GM18502 (cell line): ENCODE data around the gene MRPL18.

Experiments
- ATAC-seq: cut with Tn5 transposase; IDR thresholded peaks from one replicate; pipeline ENCODE4 v1.9.1; 2021; ENCODE audit warnings: mild to moderate bottlenecking; ENCODE audit not compliant: unreplicated experiment, poor library complexity

Gene MRPL18

DNA sequence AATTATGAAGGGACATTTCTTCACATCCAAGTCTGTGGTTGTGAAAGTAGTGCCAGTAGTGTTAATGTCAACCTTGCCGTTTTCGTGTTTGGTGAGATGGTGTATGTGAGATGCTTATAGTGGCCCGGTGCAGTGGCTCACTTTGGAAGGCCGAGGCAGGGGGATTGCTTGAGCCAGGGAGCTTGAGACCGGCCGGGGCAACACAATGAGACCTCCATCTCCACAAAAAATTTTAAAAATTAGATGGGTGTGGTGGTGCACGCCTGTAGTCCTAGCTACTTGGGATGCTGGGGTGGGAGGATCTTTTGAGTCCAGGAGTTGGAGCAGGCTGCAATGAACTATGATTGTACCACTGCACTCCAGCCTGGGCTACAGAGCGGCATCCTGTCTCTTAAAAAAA is 47.2 kb downstream of the MRPL18 start:
- no peak for ATAC-seq

DNA sequence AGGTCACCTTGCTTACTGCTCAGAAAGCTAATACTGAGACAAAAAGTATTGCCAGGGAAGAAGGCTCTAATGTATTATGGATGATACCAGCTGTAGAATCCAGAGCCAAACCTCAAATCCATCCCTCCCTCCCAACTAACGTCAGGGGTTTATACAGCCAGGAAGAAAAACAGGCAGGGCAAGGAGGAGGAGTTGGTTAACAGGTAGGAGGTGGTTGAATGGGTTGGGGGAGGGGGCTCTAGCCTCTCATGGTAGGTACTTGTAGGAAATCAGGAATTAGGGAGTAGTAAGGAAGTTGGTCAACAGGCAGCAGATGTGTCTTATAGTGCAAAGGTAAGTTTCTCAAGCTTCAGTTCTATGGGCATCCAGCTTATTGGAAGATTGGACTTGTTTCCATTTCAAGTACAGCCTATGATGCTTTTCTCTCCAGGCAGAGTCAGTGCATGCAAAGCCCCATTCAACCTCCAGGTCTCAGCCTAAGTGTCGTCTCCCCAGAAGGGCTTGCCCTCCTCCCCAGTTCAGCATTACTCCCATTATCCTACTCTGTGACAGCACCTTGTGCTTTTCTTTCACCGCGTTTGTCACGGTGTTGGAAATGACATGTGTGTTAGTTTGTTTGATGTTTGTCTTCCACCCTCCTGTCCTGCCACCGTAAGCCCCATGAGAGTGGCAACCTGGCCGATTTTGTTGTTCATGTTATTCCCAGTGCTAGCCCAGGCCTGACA is 47.9 kb downstream of the MRPL18 start:
- no peak for ATAC-seq

DNA sequence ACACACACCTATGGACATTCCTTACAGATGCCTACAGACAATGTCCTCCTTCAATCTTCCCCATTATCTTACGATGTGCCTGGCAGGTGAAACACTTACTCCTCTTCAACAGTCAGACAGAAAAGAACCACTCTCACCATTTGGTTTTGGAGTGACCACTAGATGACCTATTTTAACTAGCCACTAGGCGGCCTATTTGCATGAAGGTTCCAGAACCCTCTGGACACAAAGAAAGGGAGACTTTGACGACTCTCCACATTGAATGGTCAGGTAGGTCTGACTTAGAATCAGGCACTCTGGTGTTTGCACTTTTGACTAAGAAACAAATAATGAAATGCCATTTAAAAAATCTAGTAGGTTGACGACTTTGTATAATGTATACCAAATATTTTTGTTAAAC is 51.8 kb downstream of the MRPL18 start:
- no peak for ATAC-seq

DNA sequence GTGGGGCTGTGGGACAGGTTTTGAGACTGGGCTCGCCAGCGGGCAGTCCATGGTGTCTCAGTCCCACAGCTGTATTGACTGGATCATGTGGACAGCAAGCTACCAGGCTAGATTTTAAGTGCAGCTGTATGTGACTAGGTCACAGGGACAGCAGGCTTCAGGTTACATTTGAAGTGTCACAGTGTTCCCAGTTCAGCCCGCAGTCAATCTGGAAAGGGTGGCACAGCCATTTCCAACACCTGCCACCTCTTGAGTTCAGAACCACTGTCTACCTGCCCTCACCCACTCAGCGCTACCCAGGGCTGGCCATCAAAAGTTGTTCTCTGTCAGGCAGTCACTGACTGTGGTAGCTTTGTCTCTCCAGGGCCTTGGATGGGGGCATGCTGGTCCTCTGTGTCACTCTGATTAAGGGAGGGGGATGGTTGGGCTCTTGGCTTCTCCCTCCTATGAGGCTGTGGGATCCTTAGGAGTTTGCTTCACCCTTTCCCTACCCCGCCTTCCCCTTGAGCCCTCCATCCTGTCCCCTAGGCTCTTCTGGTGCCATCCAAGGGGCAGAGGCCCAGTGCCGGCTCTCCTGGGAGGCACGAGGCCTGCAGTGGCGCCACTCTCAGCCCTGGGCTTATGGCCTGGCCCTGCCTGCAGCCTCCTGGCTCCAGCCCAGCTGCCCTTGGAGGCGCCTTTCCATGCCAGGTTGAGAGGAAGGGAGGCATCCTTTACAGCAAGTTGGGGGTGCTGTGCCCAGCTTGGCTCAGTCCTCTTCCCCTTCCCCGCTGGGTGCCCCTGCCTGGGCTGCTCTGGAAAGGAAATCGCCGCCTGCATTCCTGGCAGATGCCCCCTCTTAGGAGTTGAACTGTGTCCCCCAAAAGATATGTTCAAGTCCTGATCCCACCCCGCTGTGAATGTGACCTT is 54.7 kb downstream of the MRPL18 start:
- no peak for ATAC-seq
